ENCODE data around the gene RSPH6A.
"Not testable (repeated sequence)": the region's sequence is repeated elsewhere in the genome, so short reads cannot be mapped to it uniquely, and the experiment has no call there.

Gene RSPH6A

DNA sequence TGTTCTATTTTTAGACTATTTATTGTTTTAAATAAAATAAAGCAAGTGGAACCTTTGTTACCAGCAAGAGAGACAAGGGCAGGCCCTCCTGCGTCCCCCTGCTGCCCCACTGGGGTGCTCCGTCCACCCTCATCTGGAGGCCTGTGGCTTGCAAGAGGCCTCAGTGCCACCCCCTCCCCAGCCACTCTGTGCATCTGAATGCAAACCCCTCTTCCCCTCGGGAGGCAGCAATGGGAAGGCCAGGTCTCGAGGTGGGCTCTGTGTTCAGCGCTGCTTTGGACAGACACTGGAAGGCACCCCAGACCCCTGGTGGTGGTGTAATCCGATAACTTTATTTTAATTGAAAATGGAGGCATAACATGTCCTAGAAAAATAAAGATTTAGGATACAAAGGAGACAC, 50.6 kb downstream of the RSPH6A start:
- DNase-seq, result no peak

DNA sequence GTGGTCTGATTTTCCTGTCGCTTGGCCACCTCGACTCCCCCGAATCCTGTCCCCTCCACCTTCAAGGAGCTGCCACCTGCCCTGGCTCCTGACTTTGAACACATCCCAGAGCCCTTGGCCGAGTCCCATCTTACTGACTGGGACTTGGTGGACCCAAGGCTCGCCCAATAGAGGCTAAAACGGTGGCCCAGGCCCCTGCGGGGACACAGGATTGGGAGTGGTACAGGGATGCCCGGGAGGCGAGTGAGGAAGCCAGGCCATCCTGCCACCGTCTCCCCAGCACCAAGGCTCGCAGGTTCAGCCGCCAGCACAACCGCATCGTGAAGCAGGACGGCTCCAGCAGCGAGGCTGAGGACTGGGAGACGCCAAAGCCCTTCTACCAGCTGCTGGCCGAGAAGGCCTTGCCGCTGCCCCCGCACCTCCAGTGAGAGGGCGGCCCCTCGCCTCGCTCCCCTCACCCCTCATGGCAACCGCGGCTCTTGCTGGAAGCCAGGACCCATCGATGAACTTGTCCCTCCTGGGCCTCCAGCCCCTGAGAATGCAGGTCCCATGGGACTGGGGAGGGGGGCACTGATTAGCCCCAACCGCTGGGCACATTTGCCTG, 51.3 kb downstream of the RSPH6A start:
- no peak for DNase-seq

- no peak for DNase-seq
Measured at GRCh38 chr19:45762870-45763631, 52.1 kb downstream of the RSPH6A start.

- no peak for DNase-seq
Measured at GRCh38 chr19:45761714-45762113, 53.4 kb downstream of the RSPH6A start.

GRCh38 chr19:45758921-45759320, 56.2 kb downstream of the RSPH6A start:
- no peak for DNase-seq

GRCh38 chr19:45757695-45758094, 57.4 kb downstream of the RSPH6A start:
- DNase-seq, result no peak

GRCh38 chr19:45754323-45754722, 60.8 kb downstream of the RSPH6A start:
- DNase-seq, result no peak

DNA sequence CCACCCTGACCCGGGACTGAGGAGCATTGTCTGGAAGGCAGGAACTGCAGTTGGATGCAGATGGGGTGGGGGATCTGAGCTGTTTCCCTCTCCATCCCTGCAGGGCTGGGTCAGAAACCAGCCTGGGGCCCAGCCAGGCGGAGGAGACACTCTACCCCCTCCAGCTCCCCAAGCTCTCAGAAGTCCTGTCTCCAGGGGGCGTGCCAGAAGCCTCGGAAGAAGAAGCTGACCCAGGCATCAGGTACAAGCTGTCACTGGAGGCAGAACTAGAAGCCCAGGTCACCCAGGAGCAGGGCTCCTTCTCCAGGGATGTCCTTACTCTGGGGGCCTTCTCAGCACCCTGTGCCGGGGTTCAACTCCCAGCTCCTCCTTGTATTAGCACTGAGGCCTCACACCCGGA, 61.6 kb downstream of the RSPH6A start:
- DNase-seq, result no peak

DNA sequence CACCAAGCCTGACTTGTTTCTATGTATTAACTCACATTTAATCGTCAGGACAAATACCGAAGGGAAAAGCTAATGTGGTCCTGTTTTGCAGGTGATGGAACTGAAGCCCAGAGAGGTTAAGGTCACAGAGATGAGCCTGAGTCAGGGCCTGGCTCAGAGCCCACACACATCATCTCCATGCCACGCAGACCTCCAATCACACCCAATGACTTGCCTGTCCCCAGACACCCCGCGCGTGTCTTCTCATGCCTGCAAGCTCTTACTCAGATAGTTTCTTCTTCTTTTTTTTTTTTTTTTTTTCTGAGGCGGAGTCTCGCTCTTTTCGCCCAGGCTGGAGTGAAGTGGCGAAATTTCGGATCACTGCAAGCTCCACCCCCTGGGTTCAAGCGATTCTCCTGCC, 62.5 kb downstream of the RSPH6A start:
- DNase-seq, result no peak

- DNase-seq, result not testable (repeated sequence)
Measured at GRCh38 chr19:45751483-45751882, 63.6 kb downstream of the RSPH6A start.

GRCh38 chr19:45747513-45747912, 67.6 kb downstream of the RSPH6A start:
- no peak for DNase-seq

DNA sequence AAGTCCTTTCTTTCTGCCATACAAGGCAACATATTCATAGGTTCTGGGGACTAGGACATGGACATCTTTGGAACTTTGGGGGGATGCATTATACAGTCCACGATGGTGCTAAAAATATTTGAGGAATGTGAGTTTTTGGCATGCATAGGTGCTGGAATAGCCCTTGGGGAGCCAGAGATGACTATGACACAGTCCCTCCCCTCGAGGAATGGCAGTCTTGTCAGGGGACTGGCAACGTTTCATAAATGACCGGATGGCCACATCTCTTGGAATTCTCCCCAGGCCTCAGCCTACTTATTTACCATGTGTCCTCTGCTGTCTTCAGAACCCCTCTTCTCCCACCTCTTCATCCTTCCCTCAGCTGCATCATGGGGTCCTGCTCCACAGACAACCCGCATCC, 68.2 kb downstream of the RSPH6A start:
- no peak for DNase-seq

Measured in CD4-positive, alpha-beta T cell treated with Interferon gamma for 1 hour (primary cell).